ENCODE data around the gene ADGRD1. TPM values are rescaled to one million over a fixed set of nuclear protein-coding genes. Genes with fewer than 3 reads are reported as not detected.

The ADGRD1 gene
- total RNA-seq, 1 experiment from 2014 or later = 0.05 TPM

DNA sequence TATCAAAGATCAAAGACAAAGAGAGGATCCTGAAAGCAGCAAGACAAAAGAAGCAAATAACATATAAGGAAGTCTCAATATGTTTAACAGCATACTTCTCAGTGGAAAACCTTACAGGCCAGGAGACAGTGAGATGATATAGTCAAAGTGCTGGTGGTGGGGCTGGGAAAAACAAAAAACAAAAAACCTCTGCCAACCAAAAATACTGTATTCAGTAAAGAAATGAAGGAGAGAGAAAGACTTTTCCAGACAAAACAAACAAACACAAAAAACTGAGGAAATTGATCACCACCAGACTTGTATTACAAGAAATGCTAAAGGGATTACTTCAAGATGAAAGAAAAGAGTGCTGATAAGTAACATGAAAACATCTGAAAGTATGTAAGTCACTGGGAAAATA is 221.2 kb downstream of the ADGRD1 start:
- DNase-seq (ENCODE audit: low read depth, low spot score) = no peak
- in situ Hi-C loops (cut with HindIII; ENCODE audit: low pct_unique_long_range_greater_than_20kb, low sequenced_read_pairs) = no loop called here

DNA sequence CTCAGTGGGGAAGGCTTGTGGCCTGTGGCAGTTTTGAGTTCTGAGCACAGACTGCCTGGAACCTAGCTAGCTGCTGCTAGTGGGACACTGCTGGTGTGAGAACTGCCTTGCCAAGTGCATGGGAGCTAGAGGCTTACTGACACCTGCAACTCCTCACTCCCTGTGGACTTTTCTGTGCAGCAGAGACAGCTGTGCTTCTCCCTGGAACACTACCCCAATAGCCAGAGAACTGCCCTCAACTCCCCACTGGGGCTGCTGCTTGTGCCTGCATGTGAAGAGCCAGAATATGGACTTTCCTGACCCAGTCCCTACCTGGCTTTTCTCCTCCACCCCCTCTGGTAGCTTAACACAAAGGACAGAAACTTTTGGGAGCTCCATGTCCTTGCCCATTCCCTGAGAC is 222.6 kb downstream of the ADGRD1 start:
- in situ Hi-C loops (cut with HindIII; ENCODE audit: low pct_unique_long_range_greater_than_20kb, low sequenced_read_pairs) = no loop called here
- no peak for DNase-seq (ENCODE audit: low read depth, low spot score)

DNA sequence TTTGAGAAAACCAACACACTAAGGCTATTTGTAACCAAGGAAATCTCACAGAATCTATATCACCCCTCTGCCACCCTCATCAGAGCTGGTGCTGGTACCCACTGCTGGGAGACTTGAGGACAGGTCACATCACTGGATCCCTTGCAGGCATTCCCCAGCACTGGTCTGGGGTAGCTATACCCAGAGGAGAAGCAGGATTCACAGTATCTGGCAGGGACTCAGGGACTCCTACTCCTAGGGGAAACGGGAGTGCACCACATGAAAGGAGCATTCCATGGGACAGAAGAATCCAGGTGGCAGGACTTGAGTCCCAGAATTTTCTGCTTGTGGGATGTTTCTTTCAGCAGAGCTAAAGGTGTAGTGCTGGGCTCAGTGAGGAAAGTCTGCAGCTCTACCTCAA is 223.2 kb downstream of the ADGRD1 start:
- no peak for DNase-seq (ENCODE audit: low read depth, low spot score)
- in situ Hi-C loops (cut with HindIII; ENCODE audit: low pct_unique_long_range_greater_than_20kb, low sequenced_read_pairs) = no loop called here

DNA sequence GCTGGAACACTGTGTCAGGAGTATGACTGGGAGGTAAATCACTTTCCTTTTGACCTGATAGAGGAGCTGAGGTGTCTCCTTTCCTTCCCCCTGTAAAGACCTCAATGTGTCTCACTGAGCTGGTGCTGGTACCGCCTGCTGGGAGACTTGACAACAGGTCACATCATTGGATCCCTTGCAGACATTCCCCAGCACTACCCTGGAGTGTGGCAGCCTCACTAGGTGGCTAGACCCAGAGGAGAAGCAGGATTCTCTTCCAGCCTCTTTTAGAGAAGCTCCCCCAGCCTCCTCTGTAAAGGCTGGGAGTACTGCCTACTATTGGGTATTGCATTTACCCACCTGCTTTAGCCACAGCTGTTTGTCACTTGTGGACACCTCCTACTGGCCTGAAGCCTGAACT is 223.9 kb downstream of the ADGRD1 start:
- in situ Hi-C loops (cut with HindIII; ENCODE audit: low pct_unique_long_range_greater_than_20kb, low sequenced_read_pairs) = no loop called here
- no peak for DNase-seq (ENCODE audit: low read depth, low spot score)

DNA sequence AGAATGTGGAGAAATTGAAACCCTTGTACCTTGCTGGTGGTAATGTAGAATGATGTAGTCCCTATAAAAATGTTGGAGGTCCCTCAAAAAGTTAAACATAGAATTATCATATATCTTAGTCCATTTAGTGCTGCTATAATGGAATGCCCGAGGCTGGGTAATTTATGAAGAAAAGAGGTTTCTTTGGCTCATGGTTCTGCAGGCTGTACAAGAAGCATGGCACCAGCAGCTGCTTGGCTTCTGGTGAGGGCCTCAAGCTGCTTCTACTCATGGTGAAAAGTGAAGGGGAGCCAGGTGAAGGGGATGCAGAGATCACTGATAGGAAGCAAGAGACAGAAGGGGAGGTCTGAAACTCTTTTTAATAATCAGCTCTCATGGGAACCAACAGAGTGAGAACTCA is 233.9 kb downstream of the ADGRD1 start:
- no peak for DNase-seq (ENCODE audit: low read depth, low spot score)
- in situ Hi-C loops (cut with HindIII; ENCODE audit: low pct_unique_long_range_greater_than_20kb, low sequenced_read_pairs) = no loop called here

DNA sequence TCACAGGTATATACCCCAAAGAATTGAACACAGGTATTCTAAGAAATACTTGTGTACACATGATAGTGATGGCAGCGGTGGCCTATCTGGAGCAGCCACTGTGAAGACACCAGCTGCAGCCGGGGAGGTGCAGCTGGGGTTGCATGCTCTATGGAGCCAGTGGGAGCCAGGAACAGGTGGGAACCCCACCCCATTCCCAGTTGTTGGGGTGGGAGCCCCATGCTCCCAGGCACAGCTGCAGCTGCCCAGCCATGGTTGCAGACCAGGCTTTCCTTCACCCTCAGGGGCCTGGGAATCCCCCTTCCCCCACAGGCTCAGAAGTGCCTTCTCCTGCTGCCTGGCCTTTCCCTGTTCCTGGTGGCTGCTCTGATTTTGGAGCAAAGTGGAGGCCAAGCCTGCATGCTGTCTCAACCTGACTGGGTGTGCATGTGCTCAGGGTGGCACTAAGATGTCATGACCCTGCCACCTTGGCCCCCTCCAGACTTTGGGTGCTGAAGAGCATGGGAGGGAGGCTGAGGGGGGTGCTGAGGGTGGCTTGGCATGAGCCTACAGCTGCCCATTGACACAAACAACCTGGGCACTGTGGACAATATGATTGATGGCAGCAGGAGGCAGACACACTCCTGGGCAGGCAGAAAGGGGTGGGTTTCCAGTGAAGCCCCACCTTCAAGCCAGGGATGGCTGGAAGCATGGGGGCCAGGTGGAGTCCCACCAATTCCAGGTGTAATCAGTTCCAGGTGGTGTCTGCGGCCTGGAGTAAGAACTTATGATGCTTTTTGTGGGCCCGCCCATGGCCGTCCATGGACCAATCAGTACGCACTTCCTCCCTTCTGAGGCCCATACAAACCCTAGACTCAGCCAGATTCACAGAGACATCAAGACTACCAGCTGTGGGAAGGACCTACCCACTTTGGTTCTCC is 234.7 kb downstream of the ADGRD1 start:
- in situ Hi-C loops (cut with HindIII; ENCODE audit: low pct_unique_long_range_greater_than_20kb, low sequenced_read_pairs) = no loop called here

DNA sequence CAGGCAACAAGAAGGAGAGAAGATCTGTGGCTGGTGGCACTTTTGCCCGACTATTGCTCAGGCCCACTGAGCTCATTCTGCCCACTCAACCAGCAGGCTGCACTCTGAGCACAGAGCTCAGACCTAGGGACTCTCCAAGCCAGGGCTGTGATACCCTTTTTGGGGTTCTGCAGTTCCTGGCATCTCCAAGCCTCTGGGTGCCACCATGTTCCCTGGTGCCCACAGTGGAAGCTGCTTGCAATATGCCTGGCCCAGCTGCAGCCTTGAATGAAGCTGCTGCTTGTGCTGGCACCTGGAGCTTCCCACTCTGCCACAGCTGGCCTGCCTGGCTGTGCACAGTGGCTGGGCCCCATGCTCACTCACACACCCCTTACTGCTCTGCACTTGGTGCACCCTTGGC is 236.1 kb downstream of the ADGRD1 start:
- DNase-seq (ENCODE audit: low read depth, low spot score) = no peak
- in situ Hi-C loops (cut with HindIII; ENCODE audit: low pct_unique_long_range_greater_than_20kb, low sequenced_read_pairs) = no loop called here

More for the DNA sequence above, 234.7 kb downstream of the ADGRD1 start:
- DNase-seq (ENCODE audit: low read depth, low spot score) = no peak

DNA sequence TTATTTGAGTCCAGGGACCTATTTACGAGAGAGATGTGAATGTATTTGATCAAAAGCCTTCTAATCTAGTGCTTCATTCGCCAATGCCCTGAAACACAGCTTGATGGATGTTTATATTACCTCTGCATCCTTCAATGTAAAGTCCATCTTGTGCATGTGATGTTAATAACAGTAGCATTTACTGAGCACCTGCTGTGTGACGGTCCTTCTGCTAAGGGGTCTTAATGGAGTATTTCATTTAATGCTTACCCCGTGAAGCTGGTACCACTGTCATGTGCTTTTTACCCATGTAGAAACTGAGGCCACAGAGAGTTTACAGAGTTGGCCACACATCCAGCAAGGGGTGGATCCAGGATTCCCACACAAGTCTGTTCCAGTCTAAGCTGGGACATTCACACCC is 237.3 kb downstream of the ADGRD1 start:
- DNase-seq (ENCODE audit: low read depth, low spot score) = no peak
- in situ Hi-C loops (cut with HindIII; ENCODE audit: low pct_unique_long_range_greater_than_20kb, low sequenced_read_pairs) = no loop called here

Small RNA genes lying within 50 kb of the gene (small RNA-seq; reads per million reads assigned to genes)
- gene RF00019 = 0 reads per million in 2 experiments

Other genes with a start within 250 kb of the ADGRD1 start
- not detected in 2 replicates for gene RIMBP2, start 237.6 kb upstream of the ADGRD1 start, total RNA-seq (2014; rRNA removed; shearing (Covaris generic))
- gene STX2, start 114.7 kb upstream of the ADGRD1 start, total RNA-seq (2014; rRNA removed; shearing (Covaris generic)) = 22.9 and 23.7 TPM in 2 replicates
- gene RAN, start 81.8 kb upstream of the ADGRD1 start, total RNA-seq (2014; rRNA removed; shearing (Covaris generic)) = 1,589 and 1,696 TPM in 2 replicates